Muscle layer of duodenum (tissue), 2 donors: ENCODE results near the gene MRPS12.

Experiments used
- H3K27ac ChIP-seq: one replicate; pipeline ENCODE4 v1.7.0; 2013; ENCODE audit warnings: mild to moderate bottlenecking, low read length
- H3K27me3 ChIP-seq: one replicate; pipeline ENCODE4 v1.7.0; 2013; ENCODE audit warnings: low read depth, mild to moderate bottlenecking, control low read depth, low read length
- H3K36me3 ChIP-seq, 2 donors: one replicate each; pipeline ENCODE4 v1.7.0; 2013; ENCODE audit warnings: low read length in 2 of 2, control low read depth in 1 of 2, mild to moderate bottlenecking in 1 of 2; ENCODE audit not compliant: insufficient read depth in 2 of 2, control insufficient read depth in 1 of 2
- H3K4me1 ChIP-seq, 2 donors: one replicate each; pipeline ENCODE4 v1.7.0; 2013; ENCODE audit warnings: low read length in 2 of 2, mild to moderate bottlenecking in 2 of 2, control low read depth in 1 of 2, moderate library complexity in 1 of 2; ENCODE audit not compliant: insufficient read depth in 2 of 2, control insufficient read depth in 1 of 2
- H3K4me3 ChIP-seq, 2 donors: one replicate each; pipeline ENCODE4 v1.7.0; 2013; ENCODE audit warnings: low read length in 2 of 2, low read depth in 1 of 2, mild to moderate bottlenecking in 1 of 2
- H3K9me3 ChIP-seq, 2 donors: one replicate each; pipeline ENCODE4 v1.7.0; 2013; ENCODE audit warnings: low read length in 2 of 2, control low read depth in 1 of 2, mild to moderate bottlenecking in 1 of 2; ENCODE audit not compliant: control insufficient read depth in 1 of 2
- donor health status: healthy.

MRPS12 gene

GRCh38 chr19:38941979-38942378, 11.2 kb downstream of the MRPS12 start:
- H3K4me3 ChIP-seq, result no peak overlapping the region
- H3K9me3 ChIP-seq, result no peaks in the 10 kb centered on the region
- no peak overlapping the region for H3K27ac ChIP-seq
- H3K4me1 ChIP-seq, result no peaks in the 10 kb centered on the region
- H3K27me3 ChIP-seq, result no peaks in the 10 kb centered on the region
- peaks cover 5 to 9% of the 10 kb centered on the region in 2 donors for H3K36me3 ChIP-seq

GRCh38 chr19:38942471-38943181, 11.9 kb downstream of the MRPS12 start:
- Histone ChIP-seq H3K27me3 (no peaks in the 10 kb centered on the region), H3K4me1 (no peaks in the 10 kb centered on the region), H3K36me3 (peaks cover 5 to 9% of the 10 kb centered on the region in 2 donors), H3K9me3 (no peaks in the 10 kb centered on the region), H3K27ac (no peak overlapping the region), H3K4me3 (no peak overlapping the region)

- Histone ChIP-seq H3K27me3 (no peaks in the 10 kb centered on the region), H3K36me3 (peaks cover 5 to 9% of the 10 kb centered on the region in 2 donors), H3K27ac (no peak overlapping the region), H3K4me1 (peaks cover 0 to 4% of the 10 kb centered on the region in 2 donors), H3K9me3 (no peaks in the 10 kb centered on the region), H3K4me3 (no peak overlapping the region)
Measured at GRCh38 chr19:38944981-38945506, 14.3 kb downstream of the MRPS12 start.

- Histone ChIP-seq H3K4me1 (peaks cover 0 to 10% of the 10 kb centered on the region in 2 donors), H3K36me3 (peaks cover 5 to 9% of the 10 kb centered on the region in 2 donors), H3K4me3 (no peak overlapping the region), H3K27ac (no peak overlapping the region), H3K9me3 (no peaks in the 10 kb centered on the region), H3K27me3 (no peaks in the 10 kb centered on the region)
Measured at GRCh38 chr19:38945562-38946228, 15.0 kb downstream of the MRPS12 start.

- peaks cover 0 to 10% of the 10 kb centered on the region in 2 donors for H3K4me1 ChIP-seq
- peaks cover 5 to 9% of the 10 kb centered on the region in 2 donors for H3K36me3 ChIP-seq
- H3K27ac ChIP-seq, result no peak overlapping the region
- H3K27me3 ChIP-seq, result no peaks in the 10 kb centered on the region
- H3K4me3 ChIP-seq, result no peak overlapping the region
- H3K9me3 ChIP-seq, result no peaks in the 10 kb centered on the region
Measured at GRCh38 chr19:38946229-38947010, 15.7 kb downstream of the MRPS12 start.

- Histone ChIP-seq H3K36me3 (peaks cover 0 to 5% of the 10 kb centered on the region in 2 donors), H3K27ac (no peak overlapping the region), H3K4me1 (peaks cover 0 to 10% of the 10 kb centered on the region in 2 donors), H3K9me3 (no peaks in the 10 kb centered on the region), H3K27me3 (no peaks in the 10 kb centered on the region), H3K4me3 (peak overlapping the region in 1 of 2 donors; percentile 64)
Measured at GRCh38 chr19:38949580-38950367, 19.0 kb downstream of the MRPS12 start.

- Histone ChIP-seq H3K4me1 (peaks cover 0 to 10% of the 10 kb centered on the region in 2 donors), H3K27me3 (no peaks in the 10 kb centered on the region), H3K9me3 (no peaks in the 10 kb centered on the region), H3K4me3 (no peak overlapping the region), H3K36me3 (peaks cover 0 to 5% of the 10 kb centered on the region in 2 donors), H3K27ac (no peak overlapping the region)
Measured at GRCh38 chr19:38951187-38951586, 20.4 kb downstream of the MRPS12 start.

- Histone ChIP-seq H3K27ac (no peak overlapping the region), H3K9me3 (no peaks in the 10 kb centered on the region), H3K4me1 (peaks cover 0 to 10% of the 10 kb centered on the region in 2 donors), H3K27me3 (no peaks in the 10 kb centered on the region), H3K36me3 (no peaks in the 10 kb centered on the region), H3K4me3 (no peak overlapping the region)
Measured at GRCh38 chr19:38952395-38953165, 21.8 kb downstream of the MRPS12 start.

GRCh38 chr19:38953677-38954076, 22.9 kb downstream of the MRPS12 start:
- Histone ChIP-seq H3K9me3 (no peaks in the 10 kb centered on the region), H3K4me3 (no peak overlapping the region), H3K27ac (no peak overlapping the region), H3K4me1 (peaks cover 0 to 10% of the 10 kb centered on the region in 2 donors), H3K27me3 (no peaks in the 10 kb centered on the region), H3K36me3 (no peaks in the 10 kb centered on the region)

- no peak overlapping the region for H3K27ac ChIP-seq
- no peaks in the 10 kb centered on the region for H3K27me3 ChIP-seq
- no peaks in the 10 kb centered on the region for H3K36me3 ChIP-seq
- H3K4me3 ChIP-seq, result no peak overlapping the region
- no peaks in the 10 kb centered on the region for H3K9me3 ChIP-seq
- no peaks in the 10 kb centered on the region for H3K4me1 ChIP-seq
Measured at GRCh38 chr19:38956264-38956663, 25.5 kb downstream of the MRPS12 start.
